WTC11 (cell line): Measurements from ENCODE around the gene EIF4E1B. TPM values are rescaled to one million over a fixed set of nuclear protein-coding genes. Genes with fewer than 3 reads are reported as not detected.

Experiments
- ATAC-seq: fragments of 200-7000 bp; cut with Tn5 transposase; 2 replicates; pipeline ENCODE4 v1.10.0; 2021; ENCODE audit warnings: mild to moderate bottlenecking, moderate library complexity
- CTCF ChIA-PET: fragments of 300-600 bp; sonication (Branson Sonifier 250); formaldehyde crosslinking; loops from one replicate; lab custom pipeline; 2021; ENCODE audit warnings: antibody characterized with exemption; lab: Charles Lee
- POLR2A ChIA-PET: fragments of 350-600 bp; sonication (Branson Sonifier 250); formaldehyde crosslinking; loops from one replicate; lab custom pipeline; 2021; ENCODE audit warnings: antibody characterized with exemption; lab: Charles Lee
- DNase-seq: peaks from one replicate; pipeline ENCODE4 v3.0.0; 2021; ENCODE audit warnings: low spot score
- H3K27ac Mint-ChIP-seq: 2 replicates; pipeline ENCODE4 v1.8.0; 2021; ENCODE audit warnings: mixed read lengths
- H3K27me3 Mint-ChIP-seq: 2 replicates; pipeline ENCODE4 v1.8.0; 2021; ENCODE audit warnings: low read depth, mild to moderate bottlenecking, moderate library complexity, mixed read lengths
- H3K36me3 Mint-ChIP-seq: 2 replicates; pipeline ENCODE4 v1.8.0; 2021; ENCODE audit warnings: mixed read lengths
- H3K4me1 Mint-ChIP-seq: 2 replicates; pipeline ENCODE4 v1.8.0; 2022; ENCODE audit warnings: mixed read lengths
- H3K4me3 Mint-ChIP-seq: 2 replicates; pipeline ENCODE4 v1.8.0; 2021; ENCODE audit warnings: mild to moderate bottlenecking, moderate library complexity, mixed read lengths
- H3K9me3 Mint-ChIP-seq: 2 replicates; pipeline ENCODE4 v1.8.0; 2021; ENCODE audit warnings: mixed read lengths
- CBFB ChIP-seq: sonication (generic); formaldehyde crosslinking; IDR thresholded peaks from 2 replicates; pipeline ENCODE4 v1.8.1; 2022; ENCODE audit warnings: mild to moderate bottlenecking, low read depth, missing genetic modification reagents
- CTCF ChIP-seq: fragments of 200-600 bp; IDR thresholded peaks from 2 replicates; pipeline ENCODE4 v1.8.0; 2022; ENCODE audit warnings: antibody characterized with exemption
- ELF4 ChIP-seq: sonication (generic); formaldehyde crosslinking; IDR thresholded peaks from 2 replicates; pipeline ENCODE4 v1.8.1; 2022; ENCODE audit warnings: low read depth, mild to moderate bottlenecking, moderate library complexity, missing genetic modification reagents
- FOXK1 ChIP-seq: sonication (generic); formaldehyde crosslinking; IDR thresholded peaks from 2 replicates; pipeline ENCODE4 v1.8.0; 2022; ENCODE audit warnings: mild to moderate bottlenecking, moderate library complexity, missing genetic modification reagents
- PRDM15 ChIP-seq: sonication (generic); formaldehyde crosslinking; IDR thresholded peaks from 2 replicates; pipeline ENCODE4 v1.8.0; 2022; ENCODE audit warnings: missing genetic modification reagents
- total RNA-seq: library from RNA; stranded (reverse); gene quantifications from 3 replicates; pipeline ENCODE4 v1.2.3, GENCODE V29; 2021
- TF ChIP-seq, protein P1 (sequence below): fragments of 250-450 bp; sonication (Bioruptor Pico); IDR thresholded peaks from 2 replicates; pipeline ENCODE4 v1.9.0; 2021; ENCODE audit warnings: mild to moderate bottlenecking
- TF ChIP-seq, protein P2 (sequence below): sonication (generic); formaldehyde crosslinking; IDR thresholded peaks from 2 replicates; pipeline ENCODE4 v1.8.0; 2023; ENCODE audit warnings: mild to moderate bottlenecking, missing genetic modification reagents
- TF ChIP-seq, protein P3 (sequence below): sonication (generic); formaldehyde crosslinking; IDR thresholded peaks from 2 replicates; pipeline ENCODE4 v1.8.1; 2022; ENCODE audit warnings: low read depth, mild to moderate bottlenecking, moderate library complexity, missing genetic modification reagents, borderline replicate concordance

EIF4E1B gene
- total RNA-seq, 1 experiment from 2014 or later: 0.74 TPM

GRCh38 chr5:176664479-176664878 is 34.0 kb downstream of the EIF4E1B start:
- TF ChIP-seq ELF4 (CRISPR knock-in tag) (no peak), PRDM15 (peak; percentile 57; the same call in 1 of the 2 replicates), CTCF (no peak)
- Mint-ChIP-seq H3K4me3 (no peak overlapping the region), H3K9me3 (no peaks in the 10 kb centered on the region), H3K27ac (no peak overlapping the region), H3K36me3 (0 out of 2 replicates have a peak, but pooled peaks cover 2% of the 10 kb centered on the region), H3K27me3 (peaks cover 4% of the 10 kb centered on the region; the same call in 1 of the 2 replicates), H3K4me1 (peaks cover 8% of the 10 kb centered on the region)
- ATAC-seq (no peak), DNase-seq (no peak)
- ChIA-PET POLR2A (interaction anchor here (0.7 kb wide), 1 partner anchor 76 kb away, joined by 3 read pairs; no protein-coding TSS in a partner anchor), CTCF (interaction anchor here (1.0 to 1.5 kb wide), 8 partner anchors 15 to 447 kb away, joined by 3 to 5 read pairs (median 4); no protein-coding TSS in a partner anchor)

GRCh38 chr5:176664886-176665285 is 34.4 kb downstream of the EIF4E1B start:
- H3K4me1 Mint-ChIP-seq: peaks cover 8% of the 10 kb centered on the region
- H3K9me3 Mint-ChIP-seq: no peaks in the 10 kb centered on the region
- POLR2A ChIA-PET: no interaction called here
- ATAC-seq (no peak), DNase-seq (no peak)
- TF ChIP-seq, protein P1, sequence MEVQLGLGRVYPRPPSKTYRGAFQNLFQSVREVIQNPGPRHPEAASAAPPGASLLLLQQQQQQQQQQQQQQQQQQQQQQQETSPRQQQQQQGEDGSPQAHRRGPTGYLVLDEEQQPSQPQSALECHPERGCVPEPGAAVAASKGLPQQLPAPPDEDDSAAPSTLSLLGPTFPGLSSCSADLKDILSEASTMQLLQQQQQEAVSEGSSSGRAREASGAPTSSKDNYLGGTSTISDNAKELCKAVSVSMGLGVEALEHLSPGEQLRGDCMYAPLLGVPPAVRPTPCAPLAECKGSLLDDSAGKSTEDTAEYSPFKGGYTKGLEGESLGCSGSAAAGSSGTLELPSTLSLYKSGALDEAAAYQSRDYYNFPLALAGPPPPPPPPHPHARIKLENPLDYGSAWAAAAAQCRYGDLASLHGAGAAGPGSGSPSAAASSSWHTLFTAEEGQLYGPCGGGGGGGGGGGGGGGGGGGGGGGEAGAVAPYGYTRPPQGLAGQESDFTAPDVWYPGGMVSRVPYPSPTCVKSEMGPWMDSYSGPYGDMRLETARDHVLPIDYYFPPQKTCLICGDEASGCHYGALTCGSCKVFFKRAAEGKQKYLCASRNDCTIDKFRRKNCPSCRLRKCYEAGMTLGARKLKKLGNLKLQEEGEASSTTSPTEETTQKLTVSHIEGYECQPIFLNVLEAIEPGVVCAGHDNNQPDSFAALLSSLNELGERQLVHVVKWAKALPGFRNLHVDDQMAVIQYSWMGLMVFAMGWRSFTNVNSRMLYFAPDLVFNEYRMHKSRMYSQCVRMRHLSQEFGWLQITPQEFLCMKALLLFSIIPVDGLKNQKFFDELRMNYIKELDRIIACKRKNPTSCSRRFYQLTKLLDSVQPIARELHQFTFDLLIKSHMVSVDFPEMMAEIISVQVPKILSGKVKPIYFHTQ (CRISPR knock-in tag): no peak
- TF ChIP-seq CBFB (CRISPR knock-in tag) (no peak), FOXK1 (no peak)
- TF ChIP-seq, protein P2, sequence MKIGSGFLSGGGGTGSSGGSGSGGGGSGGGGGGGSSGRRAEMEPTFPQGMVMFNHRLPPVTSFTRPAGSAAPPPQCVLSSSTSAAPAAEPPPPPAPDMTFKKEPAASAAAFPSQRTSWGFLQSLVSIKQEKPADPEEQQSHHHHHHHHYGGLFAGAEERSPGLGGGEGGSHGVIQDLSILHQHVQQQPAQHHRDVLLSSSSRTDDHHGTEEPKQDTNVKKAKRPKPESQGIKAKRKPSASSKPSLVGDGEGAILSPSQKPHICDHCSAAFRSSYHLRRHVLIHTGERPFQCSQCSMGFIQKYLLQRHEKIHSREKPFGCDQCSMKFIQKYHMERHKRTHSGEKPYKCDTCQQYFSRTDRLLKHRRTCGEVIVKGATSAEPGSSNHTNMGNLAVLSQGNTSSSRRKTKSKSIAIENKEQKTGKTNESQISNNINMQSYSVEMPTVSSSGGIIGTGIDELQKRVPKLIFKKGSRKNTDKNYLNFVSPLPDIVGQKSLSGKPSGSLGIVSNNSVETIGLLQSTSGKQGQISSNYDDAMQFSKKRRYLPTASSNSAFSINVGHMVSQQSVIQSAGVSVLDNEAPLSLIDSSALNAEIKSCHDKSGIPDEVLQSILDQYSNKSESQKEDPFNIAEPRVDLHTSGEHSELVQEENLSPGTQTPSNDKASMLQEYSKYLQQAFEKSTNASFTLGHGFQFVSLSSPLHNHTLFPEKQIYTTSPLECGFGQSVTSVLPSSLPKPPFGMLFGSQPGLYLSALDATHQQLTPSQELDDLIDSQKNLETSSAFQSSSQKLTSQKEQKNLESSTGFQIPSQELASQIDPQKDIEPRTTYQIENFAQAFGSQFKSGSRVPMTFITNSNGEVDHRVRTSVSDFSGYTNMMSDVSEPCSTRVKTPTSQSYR (CRISPR knock-in tag): no peak
- TF ChIP-seq, protein P3, sequence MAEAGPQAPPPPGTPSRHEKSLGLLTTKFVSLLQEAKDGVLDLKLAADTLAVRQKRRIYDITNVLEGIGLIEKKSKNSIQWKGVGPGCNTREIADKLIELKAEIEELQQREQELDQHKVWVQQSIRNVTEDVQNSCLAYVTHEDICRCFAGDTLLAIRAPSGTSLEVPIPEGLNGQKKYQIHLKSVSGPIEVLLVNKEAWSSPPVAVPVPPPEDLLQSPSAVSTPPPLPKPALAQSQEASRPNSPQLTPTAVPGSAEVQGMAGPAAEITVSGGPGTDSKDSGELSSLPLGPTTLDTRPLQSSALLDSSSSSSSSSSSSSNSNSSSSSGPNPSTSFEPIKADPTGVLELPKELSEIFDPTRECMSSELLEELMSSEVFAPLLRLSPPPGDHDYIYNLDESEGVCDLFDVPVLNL (CRISPR knock-in tag): no peak
- peaks cover 4% of the 10 kb centered on the region; the same call in 1 of the 2 replicates for H3K27me3 Mint-ChIP-seq
- H3K36me3 Mint-ChIP-seq: 0 out of 2 replicates have a peak, but pooled peaks cover 2% of the 10 kb centered on the region
- CTCF ChIA-PET: interaction anchor here (0.6 to 1.5 kb wide), 8 partner anchors 15 to 447 kb away, joined by 3 to 5 read pairs (median 4); no protein-coding TSS in a partner anchor
- no peak overlapping the region for H3K4me3 Mint-ChIP-seq
- H3K27ac Mint-ChIP-seq: no peak overlapping the region
